IMR-90 (cell line): Measurements from ENCODE around the gene SLC19A1.

Source experiments
- BHLHE40 ChIP-seq: fragments of 150-350 bp; IDR thresholded peaks from 2 replicates; pipeline ENCODE4 v1.6.1; 2016; ENCODE audit warnings: mild to moderate bottlenecking, low read depth, low read length
- CEBPB ChIP-seq: IDR thresholded peaks from 2 replicates; pipeline ENCODE4 v1.6.1; 2012; ENCODE audit warnings: low read depth, low read length, improper control_type of control experiment
- CTCF ChIP-seq: conservative IDR thresholded peaks from 2 replicates; pipeline ENCODE4 v1.5.1; 2012; ENCODE audit warnings: mild to moderate bottlenecking, low read depth, low read length, improper control_type of control experiment
- FOS ChIP-seq: fragments of 150-350 bp; IDR thresholded peaks from 2 replicates; pipeline ENCODE4 v1.6.1; 2016; ENCODE audit warnings: low read depth, low read length
- MAFK ChIP-seq: IDR thresholded peaks from 2 replicates; pipeline ENCODE4 v1.6.1; 2012; ENCODE audit warnings: low read depth, low read length, improper control_type of control experiment
- MAZ ChIP-seq: IDR thresholded peaks from 2 replicates; pipeline ENCODE4 v1.6.1; 2012; ENCODE audit warnings: low read depth, mild to moderate bottlenecking, low read length, improper control_type of control experiment, moderate library complexity, borderline replicate concordance
- MXI1 ChIP-seq: IDR thresholded peaks from 2 replicates; pipeline ENCODE4 v1.6.1; 2012; ENCODE audit warnings: low read depth, mild to moderate bottlenecking, low read length, moderate library complexity, borderline replicate concordance
- NFE2L2 ChIP-seq: fragments of 150-350 bp; IDR thresholded peaks from 2 replicates; pipeline ENCODE4 v1.6.1; 2016; ENCODE audit warnings: low read depth, mild to moderate bottlenecking, low read length
- POLR2A ChIP-seq: IDR thresholded peaks from 2 replicates; pipeline ENCODE4 v1.6.1; 2012; ENCODE audit warnings: mild to moderate bottlenecking, low read depth, low read length
- RAD21 ChIP-seq: IDR thresholded peaks from 2 replicates; pipeline ENCODE4 v1.6.1; 2012; ENCODE audit warnings: low read length, improper control_type of control experiment
- RCOR1 ChIP-seq: IDR thresholded peaks from 2 replicates; pipeline ENCODE4 v1.6.1; 2012; ENCODE audit warnings: mild to moderate bottlenecking, low read length, improper control_type of control experiment; ENCODE audit not compliant: insufficient replicate concordance
- RFX5 ChIP-seq: IDR thresholded peaks from 2 replicates; pipeline ENCODE4 v1.8.0; 2012; ENCODE audit warnings: low read depth, mild to moderate bottlenecking, low read length, moderate library complexity
- SMC3 ChIP-seq: fragments of 150-350 bp; IDR thresholded peaks from 2 replicates; pipeline ENCODE4 v1.6.1; 2016; ENCODE audit warnings: low read depth, mild to moderate bottlenecking, antibody characterized with exemption, low read length, moderate library complexity
- USF2 ChIP-seq: fragments of 150-350 bp; IDR thresholded peaks from 2 replicates; pipeline ENCODE4 v1.6.1; 2017; ENCODE audit warnings: mild to moderate bottlenecking, antibody characterized with exemption, low read length, low read depth

GRCh38 chr21:45491623-45492022, 50.6 kb downstream of the SLC19A1 start:
- no peak for TF ChIP-seq CTCF
- TF ChIP-seq POLR2A = no peak
- no peak for TF ChIP-seq RAD21
- no peak for TF ChIP-seq FOS
- no peak for TF ChIP-seq NFE2L2
- TF ChIP-seq RCOR1 = no peak
- no peak for TF ChIP-seq BHLHE40
- TF ChIP-seq RFX5 = no peak
- no peak for TF ChIP-seq MAFK
- no peak for TF ChIP-seq CEBPB
- TF ChIP-seq MAZ = no peak
- TF ChIP-seq SMC3 = no peak
- no peak for TF ChIP-seq USF2
- TF ChIP-seq MXI1 = no peak
